ENCODE data around the gene STX16. TPM values are rescaled to one million over a fixed set of nuclear protein-coding genes. Genes with fewer than 3 reads are reported as not detected.

STX16 gene
- total and polyA plus RNA-seq, 8 donors: 17.9 to 67.0 (median 25.1) TPM

GRCh38 chr20:58605292-58606065 is 45.6 kb upstream of the STX16 start:
- no peak overlapping the region for H3K4me3 ChIP-seq
- no peak for DNase-seq
- WGBS, 2 donors: 60 to 68% methylated on average over 19 of the region's 19 CpGs
- no peaks in the 10 kb centered on the region for H3K4me1 ChIP-seq
- no peaks in the 10 kb centered on the region for H3K27me3 ChIP-seq
- H3K36me3 ChIP-seq: no peaks in the 10 kb centered on the region
- H3K9me3 ChIP-seq: no peaks in the 10 kb centered on the region
- FAIRE-seq: no peak
- no peak for ATAC-seq
- intact Hi-C loops (cut with DNase I): no loop called here
- TF ChIP-seq, protein P1, sequence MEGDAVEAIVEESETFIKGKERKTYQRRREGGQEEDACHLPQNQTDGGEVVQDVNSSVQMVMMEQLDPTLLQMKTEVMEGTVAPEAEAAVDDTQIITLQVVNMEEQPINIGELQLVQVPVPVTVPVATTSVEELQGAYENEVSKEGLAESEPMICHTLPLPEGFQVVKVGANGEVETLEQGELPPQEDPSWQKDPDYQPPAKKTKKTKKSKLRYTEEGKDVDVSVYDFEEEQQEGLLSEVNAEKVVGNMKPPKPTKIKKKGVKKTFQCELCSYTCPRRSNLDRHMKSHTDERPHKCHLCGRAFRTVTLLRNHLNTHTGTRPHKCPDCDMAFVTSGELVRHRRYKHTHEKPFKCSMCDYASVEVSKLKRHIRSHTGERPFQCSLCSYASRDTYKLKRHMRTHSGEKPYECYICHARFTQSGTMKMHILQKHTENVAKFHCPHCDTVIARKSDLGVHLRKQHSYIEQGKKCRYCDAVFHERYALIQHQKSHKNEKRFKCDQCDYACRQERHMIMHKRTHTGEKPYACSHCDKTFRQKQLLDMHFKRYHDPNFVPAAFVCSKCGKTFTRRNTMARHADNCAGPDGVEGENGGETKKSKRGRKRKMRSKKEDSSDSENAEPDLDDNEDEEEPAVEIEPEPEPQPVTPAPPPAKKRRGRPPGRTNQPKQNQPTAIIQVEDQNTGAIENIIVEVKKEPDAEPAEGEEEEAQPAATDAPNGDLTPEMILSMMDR (IDR thresholded peaks at IDR 0.05): no peak
- H3K27ac ChIP-seq: no peak overlapping the region

DNA sequence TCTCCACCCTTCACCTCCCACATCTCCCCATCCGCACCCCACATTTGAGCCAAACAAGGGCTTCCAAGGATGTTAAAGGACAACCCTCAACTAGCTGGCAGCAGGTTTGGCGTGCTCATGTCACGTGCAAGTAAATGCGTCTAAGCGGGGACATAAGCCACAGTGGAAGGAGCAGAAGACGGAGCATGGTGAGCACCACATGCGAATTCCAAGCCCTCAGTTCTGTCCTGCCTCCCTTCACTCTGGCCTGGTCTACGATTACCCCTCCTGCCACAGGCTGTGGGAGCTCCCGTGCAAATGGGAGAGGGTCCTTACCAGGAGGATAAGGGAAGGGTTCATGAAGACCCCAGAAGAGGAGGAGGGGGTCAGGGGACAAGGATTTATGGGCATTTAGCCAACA is 44.9 kb upstream of the STX16 start:
- H3K4me3 ChIP-seq: no peak overlapping the region
- TF ChIP-seq, protein P1 (IDR thresholded peaks at IDR 0.05): no peak
- FAIRE-seq (no peak), ATAC-seq (no peak), DNase-seq (no peak)
- intact Hi-C loops (cut with DNase I): no loop called here
- H3K36me3 ChIP-seq: no peaks in the 10 kb centered on the region
- no peak overlapping the region for H3K27ac ChIP-seq
- WGBS, 2 donors: 71 to 79% methylated on average over 9 of the region's 9 CpGs
- H3K9me3 ChIP-seq: no peaks in the 10 kb centered on the region
- H3K27me3 ChIP-seq: no peaks in the 10 kb centered on the region
- H3K4me1 ChIP-seq: no peaks in the 10 kb centered on the region

- TF ChIP-seq, protein P1 (IDR thresholded peaks at IDR 0.05): no peak
- Histone ChIP-seq H3K27me3 (no peaks in the 10 kb centered on the region), H3K27ac (no peak overlapping the region), H3K36me3 (no peaks in the 10 kb centered on the region), H3K9me3 (no peaks in the 10 kb centered on the region), H3K4me1 (no peaks in the 10 kb centered on the region), H3K4me3 (no peak overlapping the region)
- no peak for FAIRE-seq
- DNase-seq: no peak
- 59 to 71% methylated on average over 16 to 17 of the region's 17 CpGs for WGBS, 2 donors
- ATAC-seq: no peak
- intact Hi-C loops (cut with DNase I): no loop called here
Observed at GRCh38 chr20:58608096-58608840, 42.8 kb upstream of the STX16 start.

- intact Hi-C loops (cut with DNase I): no loop called here
- TF ChIP-seq, protein P1 (IDR thresholded peaks at IDR 0.05): no peak
- 79 to 82% methylated on average over 12 of the region's 12 CpGs for WGBS, 2 donors
- DNase-seq (no peak), FAIRE-seq (no peak), ATAC-seq (no peak)
- Histone ChIP-seq H3K9me3 (no peaks in the 10 kb centered on the region), H3K27ac (no peak overlapping the region), H3K36me3 (no peaks in the 10 kb centered on the region), H3K27me3 (no peaks in the 10 kb centered on the region), H3K4me1 (no peaks in the 10 kb centered on the region), H3K4me3 (no peak overlapping the region)
Observed at GRCh38 chr20:58609026-58609425, 42.1 kb upstream of the STX16 start.
